Fibroblast of lung (primary cell): Measurements from ENCODE around the gene PRPF40B.

Source experiments
- EZH2 ChIP-seq: IDR thresholded peaks from 2 replicates; pipeline ENCODE4 v1.5.1; 2012; ENCODE audit warnings: low read length, control low read depth, mild to moderate bottlenecking; ENCODE audit errors: missing control alignments
- TF ChIP-seq, protein P1 (sequence below), 2 donors: IDR thresholded peaks in 1 of 2; conservative IDR thresholded peaks in 1 of 2; 1 replicate in 1 of 2; 2 replicates in 1 of 2; pipeline ENCODE4 v1.5.1; 2011 to 2012; ENCODE audit warnings: low read length in 2 of 2, control low read depth in 1 of 2, inconsistent platforms in 1 of 2, low read depth in 1 of 2, mild to moderate bottlenecking in 1 of 2

- TF ChIP-seq, protein P1, sequence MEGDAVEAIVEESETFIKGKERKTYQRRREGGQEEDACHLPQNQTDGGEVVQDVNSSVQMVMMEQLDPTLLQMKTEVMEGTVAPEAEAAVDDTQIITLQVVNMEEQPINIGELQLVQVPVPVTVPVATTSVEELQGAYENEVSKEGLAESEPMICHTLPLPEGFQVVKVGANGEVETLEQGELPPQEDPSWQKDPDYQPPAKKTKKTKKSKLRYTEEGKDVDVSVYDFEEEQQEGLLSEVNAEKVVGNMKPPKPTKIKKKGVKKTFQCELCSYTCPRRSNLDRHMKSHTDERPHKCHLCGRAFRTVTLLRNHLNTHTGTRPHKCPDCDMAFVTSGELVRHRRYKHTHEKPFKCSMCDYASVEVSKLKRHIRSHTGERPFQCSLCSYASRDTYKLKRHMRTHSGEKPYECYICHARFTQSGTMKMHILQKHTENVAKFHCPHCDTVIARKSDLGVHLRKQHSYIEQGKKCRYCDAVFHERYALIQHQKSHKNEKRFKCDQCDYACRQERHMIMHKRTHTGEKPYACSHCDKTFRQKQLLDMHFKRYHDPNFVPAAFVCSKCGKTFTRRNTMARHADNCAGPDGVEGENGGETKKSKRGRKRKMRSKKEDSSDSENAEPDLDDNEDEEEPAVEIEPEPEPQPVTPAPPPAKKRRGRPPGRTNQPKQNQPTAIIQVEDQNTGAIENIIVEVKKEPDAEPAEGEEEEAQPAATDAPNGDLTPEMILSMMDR (conservative IDR thresholded peaks at IDR 0.05 in 1 of 2, IDR thresholded peaks at IDR 0.05 in 1 of 2; ENCODE audit: low read depth in 1 of 2, low read length in 2 of 2): no peak
- TF ChIP-seq EZH2: no peak
Measured at GRCh38 chr12:49684310-49684854, 61.0 kb downstream of the PRPF40B start.
